ENCODE data around the gene LAMC3. TPM values are rescaled to one million over a fixed set of nuclear protein-coding genes. Genes with fewer than 3 reads are reported as not detected.

LAMC3 gene
- total RNA-seq, 1 experiment from 2014 or later, result 0.28 TPM

- no TSS peak for BruUV-seq (replicated peaks)
- H3K4me1 ChIP-seq (ENCODE audit: insufficient read depth, low read length, poor library complexity, severe bottlenecking), result no peaks in the 10 kb centered on the region
- intact Hi-C loops (cut with micrococcal nuclease; ENCODE audit: unreplicated experiment), result no loop called here
- no peaks in the 10 kb centered on the region for H3K9me3 ChIP-seq (ENCODE audit: low read depth, low read length, poor library complexity, severe bottlenecking)
- H3K4me3 ChIP-seq (ENCODE audit: low read depth, low read length, poor library complexity, severe bottlenecking), result no peak overlapping the region
- no peak overlapping the region for H3K27ac ChIP-seq (ENCODE audit: low read depth, low read length, poor library complexity, severe bottlenecking)
- TF ChIP-seq CTCF (conservative IDR thresholded peaks at IDR 0.05; ENCODE audit: low read depth, low read length), result no peak
- no peak for TF ChIP-seq EZH2 (IDR thresholded peaks at IDR 0.05; ENCODE audit: borderline replicate concordance, low read depth, low read length, poor library complexity, severe bottlenecking)
- POLR2A ChIA-PET (ENCODE audit: low non-redundant PET), result no interaction called here
- CTCF ChIA-PET, result no interaction called here
- H3K36me3 ChIP-seq (ENCODE audit: insufficient read depth, low read length, poor library complexity, severe bottlenecking), result no peaks in the 10 kb centered on the region
- H3K27me3 ChIP-seq (replicated peaks; ENCODE audit: insufficient read depth, low read depth, low read length, poor library complexity), result no peaks in the 10 kb centered on the region
- no peak for DNase-seq (ENCODE audit: low spot score)
These were observed 8.1 kb downstream of the LAMC3 start for GRCh38 chr9:131017067-131017466.

GRCh38 chr9:131018621-131019020 is 9.6 kb downstream of the LAMC3 start:
- POLR2A ChIA-PET (ENCODE audit: low non-redundant PET), result no interaction called here
- DNase-seq (ENCODE audit: low spot score), result no peak
- no peak for TF ChIP-seq EZH2 (IDR thresholded peaks at IDR 0.05; ENCODE audit: borderline replicate concordance, low read depth, low read length, poor library complexity, severe bottlenecking)
- peak; percentile 39 for TF ChIP-seq CTCF (conservative IDR thresholded peaks at IDR 0.05; ENCODE audit: low read depth, low read length)
- peaks cover 5% of the 10 kb centered on the region for H3K27me3 ChIP-seq (replicated peaks; ENCODE audit: insufficient read depth, low read depth, low read length, poor library complexity)
- CTCF ChIA-PET, result interaction anchor here (0.6 kb wide), 1 partner anchor 722 kb away, joined by 4 read pairs; no protein-coding TSS in a partner anchor
- intact Hi-C loops (cut with micrococcal nuclease; ENCODE audit: unreplicated experiment), result no loop called here
- no peak overlapping the region for H3K4me3 ChIP-seq (ENCODE audit: low read depth, low read length, poor library complexity, severe bottlenecking)
- no peaks in the 10 kb centered on the region for H3K4me1 ChIP-seq (ENCODE audit: insufficient read depth, low read length, poor library complexity, severe bottlenecking)
- H3K36me3 ChIP-seq (ENCODE audit: insufficient read depth, low read length, poor library complexity, severe bottlenecking), result no peaks in the 10 kb centered on the region
- BruUV-seq (replicated peaks), result no TSS peak
- H3K27ac ChIP-seq (ENCODE audit: low read depth, low read length, poor library complexity, severe bottlenecking), result no peak overlapping the region
- H3K9me3 ChIP-seq (ENCODE audit: low read depth, low read length, poor library complexity, severe bottlenecking), result no peaks in the 10 kb centered on the region

DNA sequence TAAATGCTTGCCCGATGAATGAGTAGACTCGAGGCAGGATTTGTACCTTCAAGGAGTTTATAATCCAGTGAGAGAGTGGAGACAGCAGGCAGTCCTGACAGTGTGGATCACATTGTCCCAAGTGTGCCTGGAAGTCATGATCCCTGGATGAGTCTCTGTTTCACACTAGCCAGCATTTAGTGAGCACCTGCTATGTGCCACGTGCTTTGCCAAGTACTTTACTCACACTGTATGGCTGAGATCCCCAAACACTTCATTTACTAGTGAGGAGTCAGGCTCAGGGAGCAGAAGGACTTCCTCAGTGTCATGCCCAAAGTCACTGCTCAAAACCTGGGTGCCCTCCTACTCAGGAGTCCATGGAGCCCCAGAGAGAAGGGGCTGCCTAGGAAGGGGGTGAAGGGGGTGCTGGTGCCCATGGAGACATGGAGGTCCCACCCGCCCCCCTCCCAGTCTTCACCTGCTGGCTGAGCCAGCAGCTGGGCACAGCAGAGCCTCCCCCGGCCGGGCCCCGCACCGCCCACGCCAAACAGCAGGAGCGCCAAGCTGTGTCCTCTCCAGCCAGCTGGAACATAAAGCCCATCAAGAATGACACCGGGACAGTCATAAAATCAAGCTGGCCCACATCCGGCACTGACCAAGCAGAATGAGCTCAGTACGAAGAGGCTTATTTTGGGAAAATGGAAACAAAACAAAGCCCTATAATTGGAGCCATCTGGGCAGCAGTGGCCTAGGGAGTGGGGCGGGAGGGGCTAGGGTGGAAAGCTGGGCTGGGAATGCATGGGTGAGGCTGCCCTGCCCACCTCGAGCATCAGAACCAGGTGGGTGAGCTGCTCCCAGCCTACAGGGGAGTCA is 10.6 kb downstream of the LAMC3 start:
- intact Hi-C loops (cut with micrococcal nuclease; ENCODE audit: unreplicated experiment), result no loop called here
- ChIA-PET POLR2A (ENCODE audit: low non-redundant PET) (interaction anchor here (0.6 kb wide), 2 partner anchors 80 to 292 kb away, joined by 10 to 12 read pairs; no protein-coding TSS in a partner anchor), CTCF (no interaction called here)
- no peaks in the 10 kb centered on the region for H3K4me1 ChIP-seq (ENCODE audit: insufficient read depth, low read length, poor library complexity, severe bottlenecking)
- no peak overlapping the region for H3K27ac ChIP-seq (ENCODE audit: low read depth, low read length, poor library complexity, severe bottlenecking)
- H3K36me3 ChIP-seq (ENCODE audit: insufficient read depth, low read length, poor library complexity, severe bottlenecking), result no peaks in the 10 kb centered on the region
- no TSS peak for BruUV-seq (replicated peaks)
- H3K27me3 ChIP-seq (replicated peaks; ENCODE audit: insufficient read depth, low read depth, low read length, poor library complexity), result peaks cover 12% of the 10 kb centered on the region
- peak; percentile 50 for DNase-seq (ENCODE audit: low spot score)
- TF ChIP-seq CTCF (conservative IDR thresholded peaks at IDR 0.05; ENCODE audit: low read depth, low read length) (no peak), EZH2 (IDR thresholded peaks at IDR 0.05; ENCODE audit: borderline replicate concordance, low read depth, low read length, poor library complexity, severe bottlenecking) (no peak)
- no peak overlapping the region for H3K4me3 ChIP-seq (ENCODE audit: low read depth, low read length, poor library complexity, severe bottlenecking)
- no peaks in the 10 kb centered on the region for H3K9me3 ChIP-seq (ENCODE audit: low read depth, low read length, poor library complexity, severe bottlenecking)

Data from A673 (cell line).